Measurements from ENCODE around the gene CDC42. TPM values are rescaled to one million over a fixed set of nuclear protein-coding genes. Genes with fewer than 3 reads are reported as not detected.
"Not testable (repeated sequence)": the region's sequence is repeated elsewhere in the genome, so short reads cannot be mapped to it uniquely, and the experiment has no call there.

Gene CDC42
- total RNA-seq, 2 experiments from 2014 or later, result 254 to 340 TPM

DNA sequence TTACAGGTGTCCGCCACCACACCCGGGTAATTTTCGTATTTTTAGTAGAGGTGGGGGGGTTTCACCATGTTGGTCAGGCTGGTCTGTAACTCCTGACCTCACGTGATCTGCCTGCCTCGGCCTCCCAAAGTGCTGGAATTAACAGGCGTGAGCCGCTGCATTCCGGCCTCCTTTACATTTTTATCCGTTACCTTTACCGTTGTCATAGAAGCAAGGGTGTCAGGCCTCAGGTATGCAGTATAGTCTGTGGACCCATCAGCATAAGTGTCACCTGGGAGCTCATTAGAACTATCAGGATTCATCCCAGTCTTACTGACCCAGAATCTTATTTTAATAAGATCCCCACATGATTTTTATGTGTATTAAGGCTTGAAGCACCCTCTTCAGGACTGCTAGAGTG is 5.4 kb downstream of the CDC42 start:
- Mint-ChIP-seq H3K36me3 (peaks cover 47% of the 10 kb centered on the region), H3K9me3 (ENCODE audit: low read depth) (no peaks in the 10 kb centered on the region)
- CTCF ChIA-PET, result no interaction called here

DNA sequence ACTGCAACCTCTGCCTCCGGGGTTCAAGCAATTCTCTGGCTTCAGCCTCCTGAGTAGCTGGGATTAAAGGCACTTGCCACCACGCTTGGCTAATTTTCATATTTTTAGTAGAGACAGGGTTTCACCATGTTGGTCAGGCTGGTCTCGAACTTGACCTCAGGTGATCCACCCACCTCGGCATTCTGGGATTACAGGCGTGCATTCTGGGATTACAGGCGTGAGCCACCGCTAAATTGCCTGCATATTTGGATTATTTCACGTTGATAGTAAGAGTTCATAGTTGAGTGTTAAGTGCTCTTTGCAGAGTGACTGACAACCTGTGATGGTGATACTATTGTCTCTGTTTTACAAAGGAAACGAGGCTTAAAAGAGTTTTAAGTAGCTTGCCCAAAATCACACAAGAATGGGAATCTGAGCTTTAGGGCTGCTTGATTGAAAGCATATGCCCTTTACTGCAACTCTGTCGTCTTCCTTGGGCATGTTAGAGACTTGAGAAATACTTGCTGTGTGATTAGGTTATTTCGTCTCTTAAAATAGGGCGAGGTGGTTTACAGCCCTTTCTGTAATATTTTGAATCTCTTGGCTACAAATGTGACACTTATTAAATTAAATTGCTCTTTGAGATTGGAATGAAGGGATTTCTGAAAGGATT is 12.4 kb downstream of the CDC42 start:
- no peak for DNase-seq
- CTCF ChIA-PET, result no interaction called here
- Mint-ChIP-seq H3K9me3 (ENCODE audit: low read depth) (no peaks in the 10 kb centered on the region), H3K36me3 (peaks cover 60% of the 10 kb centered on the region), H3K4me1 (peaks cover 68% of the 10 kb centered on the region), H3K27me3 (no peaks in the 10 kb centered on the region), H3K27ac (no peak overlapping the region), H3K4me3 (no peak overlapping the region)
- ATAC-seq, result no peak

More for the DNA sequence above, 5.4 kb downstream of the CDC42 start:
- ATAC-seq, result no peak
- H3K4me1 Mint-ChIP-seq, result peaks cover 69% of the 10 kb centered on the region
- H3K27ac Mint-ChIP-seq, result no peak overlapping the region
- H3K4me3 Mint-ChIP-seq, result no peak overlapping the region
- DNase-seq, result no peak
- H3K27me3 Mint-ChIP-seq, result no peaks in the 10 kb centered on the region

DNA sequence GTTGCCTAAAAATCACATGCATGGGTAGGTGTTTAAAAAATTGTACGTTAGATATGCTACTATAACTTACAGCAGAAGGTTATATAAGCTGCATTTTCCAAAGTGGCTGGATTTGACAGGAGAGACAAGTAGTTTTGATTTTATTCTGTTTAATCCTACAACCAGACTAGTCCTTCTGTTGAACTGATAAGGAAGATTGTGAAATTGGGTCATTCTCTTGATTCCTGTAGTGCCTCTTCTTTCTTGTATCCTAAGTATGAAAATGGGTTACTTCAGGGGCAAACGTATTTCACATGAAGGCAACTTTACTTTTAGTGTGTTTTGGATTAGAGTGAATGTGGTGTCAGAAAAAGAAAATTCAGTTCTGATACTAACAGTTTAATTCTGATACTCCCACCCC is 19.0 kb downstream of the CDC42 start:
- ATAC-seq (no peak), DNase-seq (no peak)
- no peaks in the 10 kb centered on the region for H3K9me3 Mint-ChIP-seq (ENCODE audit: low read depth)
- peaks cover 54% of the 10 kb centered on the region for H3K36me3 Mint-ChIP-seq
- H3K27me3 Mint-ChIP-seq, result no peaks in the 10 kb centered on the region
- CTCF ChIA-PET, result interaction anchor here (1.0 to 1.3 kb wide), 2 partner anchors 13 to 34 kb away, joined by 3 read pairs; no protein-coding TSS in a partner anchor
- H3K4me3 Mint-ChIP-seq, result no peak overlapping the region
- H3K27ac Mint-ChIP-seq, result no peak overlapping the region
- peaks cover 70% of the 10 kb centered on the region for H3K4me1 Mint-ChIP-seq

DNA sequence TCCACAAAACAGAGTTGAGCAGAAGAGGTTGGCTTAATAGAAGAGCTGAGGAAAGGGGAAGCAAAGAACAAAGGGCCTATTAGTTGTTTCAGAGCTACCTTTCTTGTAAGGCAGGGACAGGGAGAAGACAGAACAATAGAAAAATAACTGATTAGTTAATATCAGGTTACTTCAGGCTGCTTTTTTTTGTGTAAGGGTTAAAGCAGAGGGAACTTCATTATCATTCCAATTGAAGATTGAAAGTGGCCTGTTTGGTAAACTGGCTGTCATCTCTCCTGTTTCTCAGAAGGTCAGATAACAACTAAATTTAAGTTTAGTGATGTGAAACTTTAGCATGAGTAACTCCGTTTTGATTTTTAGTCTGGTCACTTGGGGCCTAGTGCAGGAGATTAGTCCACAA is 22.3 kb downstream of the CDC42 start:
- no peaks in the 10 kb centered on the region for H3K9me3 Mint-ChIP-seq (ENCODE audit: low read depth)
- no peak overlapping the region for H3K4me3 Mint-ChIP-seq
- H3K27me3 Mint-ChIP-seq, result no peaks in the 10 kb centered on the region
- ATAC-seq, result no peak
- H3K27ac Mint-ChIP-seq, result peak overlapping the region; percentile 30
- H3K4me1 Mint-ChIP-seq, result peaks cover 71% of the 10 kb centered on the region
- peaks cover 51% of the 10 kb centered on the region for H3K36me3 Mint-ChIP-seq
- DNase-seq, result no peak
- CTCF ChIA-PET, result interaction anchor here (0.9 kb wide), 1 partner anchor 9 kb away, joined by 3 read pairs; no protein-coding TSS in a partner anchor

DNA sequence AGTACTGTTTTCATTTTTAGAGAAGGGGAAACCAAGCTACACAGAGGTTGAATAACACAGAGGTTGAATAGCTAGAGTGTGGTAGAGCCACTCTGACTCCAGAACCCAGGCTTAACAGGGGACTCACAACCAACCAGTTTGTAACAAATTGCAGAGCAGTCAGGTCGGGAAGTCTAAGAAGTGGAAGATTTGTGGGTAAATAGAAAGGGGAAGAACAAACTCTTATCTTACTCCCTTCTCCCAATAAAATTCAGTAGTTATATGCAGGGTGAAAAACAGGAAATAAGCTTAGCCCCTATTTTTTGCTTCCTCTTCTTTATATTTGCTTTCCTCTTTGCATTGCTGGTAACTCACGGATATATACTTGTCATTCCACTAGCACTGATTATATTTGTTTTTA is 23.2 kb downstream of the CDC42 start:
- CTCF ChIA-PET, result interaction anchor here (0.6 kb wide), 1 partner anchor 39 kb away, joined by 3 read pairs; no protein-coding TSS in a partner anchor
- H3K27me3 Mint-ChIP-seq, result no peaks in the 10 kb centered on the region
- H3K4me3 Mint-ChIP-seq, result no peak overlapping the region
- peaks cover 72% of the 10 kb centered on the region for H3K4me1 Mint-ChIP-seq
- H3K27ac Mint-ChIP-seq, result peak overlapping the region; percentile 52
- no peaks in the 10 kb centered on the region for H3K9me3 Mint-ChIP-seq (ENCODE audit: low read depth)
- DNase-seq (no peak), ATAC-seq (no peak)
- H3K36me3 Mint-ChIP-seq, result peaks cover 48% of the 10 kb centered on the region

DNA sequence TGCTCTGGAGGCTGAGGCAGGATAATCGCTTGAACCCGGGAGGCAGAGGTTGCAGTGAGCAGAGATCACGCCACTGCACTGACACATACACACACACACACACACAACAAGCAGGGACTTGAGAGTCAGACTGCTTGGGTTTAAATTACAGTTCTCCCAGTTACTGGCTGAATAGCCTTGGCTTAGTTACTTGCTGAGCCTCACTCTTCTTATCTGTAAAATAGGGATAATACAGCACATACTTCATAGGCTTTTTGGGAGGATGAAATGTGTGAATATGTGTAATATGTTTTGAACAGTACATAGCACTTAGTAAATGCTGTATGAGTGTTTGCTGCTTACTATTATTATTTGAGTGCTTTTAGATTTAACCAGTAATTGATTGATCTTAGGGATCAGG is 23.8 kb downstream of the CDC42 start:
- Mint-ChIP-seq H3K4me3 (no peak overlapping the region), H3K27ac (peak overlapping the region; percentile 35), H3K4me1 (peaks cover 73% of the 10 kb centered on the region), H3K9me3 (ENCODE audit: low read depth) (no peaks in the 10 kb centered on the region), H3K27me3 (no peaks in the 10 kb centered on the region), H3K36me3 (peaks cover 49% of the 10 kb centered on the region)
- DNase-seq (no peak), ATAC-seq (no peak)
- CTCF ChIA-PET, result no interaction called here

DNA sequence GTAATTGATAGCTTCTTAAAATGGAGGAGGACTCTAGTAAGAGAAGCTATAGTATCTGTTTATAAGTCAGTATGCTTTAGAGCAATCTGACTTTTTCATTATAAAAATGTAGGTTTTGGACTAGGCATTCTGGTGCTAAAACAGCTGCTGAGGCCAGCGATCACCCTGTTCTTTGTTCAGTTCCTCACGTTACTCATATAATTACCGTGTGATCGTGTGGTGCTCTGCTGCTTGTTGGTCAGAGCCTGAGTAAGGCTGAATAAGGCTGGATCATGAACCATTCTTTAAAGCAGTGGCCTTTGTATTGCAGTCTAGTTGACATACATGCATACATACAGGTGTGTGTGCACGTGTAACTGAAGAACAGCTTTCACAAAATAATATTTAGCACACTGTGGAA is 25.2 kb downstream of the CDC42 start:
- no peak for ATAC-seq
- Mint-ChIP-seq H3K4me1 (peaks cover 71% of the 10 kb centered on the region), H3K4me3 (no peak overlapping the region), H3K9me3 (ENCODE audit: low read depth) (no peaks in the 10 kb centered on the region), H3K27me3 (no peaks in the 10 kb centered on the region), H3K36me3 (peaks cover 49% of the 10 kb centered on the region), H3K27ac (peak overlapping the region; percentile 14)
- CTCF ChIA-PET, result no interaction called here
- no peak for DNase-seq

DNA sequence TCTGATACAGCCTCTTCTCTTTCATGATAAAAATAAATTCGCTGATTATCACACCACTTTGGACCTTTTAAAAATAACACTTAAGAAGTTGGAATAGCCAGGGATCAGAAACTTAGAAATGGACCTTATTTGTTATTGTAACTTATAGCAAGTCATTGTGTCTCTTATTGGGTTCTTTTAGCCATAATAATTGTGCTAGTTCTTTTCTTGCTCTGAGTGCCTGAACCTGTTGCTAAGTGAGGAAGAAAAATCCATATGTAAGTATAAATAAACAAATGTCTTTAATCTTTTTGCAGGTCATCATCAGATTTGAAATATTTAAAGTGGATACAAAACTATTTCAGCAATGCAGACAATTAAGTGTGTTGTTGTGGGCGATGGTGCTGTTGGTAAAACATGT is 25.6 kb downstream of the CDC42 start:
- CTCF ChIA-PET, result no interaction called here
- Mint-ChIP-seq H3K27ac (peak overlapping the region; percentile 14), H3K4me3 (no peak overlapping the region), H3K9me3 (ENCODE audit: low read depth) (no peaks in the 10 kb centered on the region), H3K4me1 (peaks cover 68% of the 10 kb centered on the region), H3K36me3 (peaks cover 47% of the 10 kb centered on the region), H3K27me3 (no peaks in the 10 kb centered on the region)
- DNase-seq (no peak), ATAC-seq (no peak)

DNA sequence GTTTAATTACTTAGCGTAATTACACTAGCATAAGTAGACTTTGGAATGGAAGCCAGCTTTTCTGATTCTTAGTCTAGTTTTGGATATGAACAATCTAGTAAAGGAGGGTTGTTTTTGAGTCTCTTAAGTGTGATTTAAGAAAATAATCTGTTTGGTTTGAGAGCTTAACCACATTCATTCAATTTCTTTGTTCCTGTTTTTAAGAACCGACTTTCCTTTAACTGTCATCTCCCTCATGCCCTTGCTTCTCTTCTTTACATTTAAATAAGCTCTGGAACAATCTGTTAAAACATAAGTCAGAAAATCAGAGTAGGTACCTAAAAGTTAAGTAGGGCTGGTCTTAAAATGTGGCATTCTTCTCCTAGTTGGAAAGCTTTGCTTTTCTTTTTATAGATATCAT is 27.7 kb downstream of the CDC42 start:
- no peaks in the 10 kb centered on the region for H3K27me3 Mint-ChIP-seq
- no peak overlapping the region for H3K27ac Mint-ChIP-seq
- no peaks in the 10 kb centered on the region for H3K9me3 Mint-ChIP-seq (ENCODE audit: low read depth)
- CTCF ChIA-PET, result no interaction called here
- peaks cover 66% of the 10 kb centered on the region for H3K4me1 Mint-ChIP-seq
- DNase-seq, result no peak
- ATAC-seq, result no peak
- peaks cover 55% of the 10 kb centered on the region for H3K36me3 Mint-ChIP-seq
- H3K4me3 Mint-ChIP-seq, result no peak overlapping the region

DNA sequence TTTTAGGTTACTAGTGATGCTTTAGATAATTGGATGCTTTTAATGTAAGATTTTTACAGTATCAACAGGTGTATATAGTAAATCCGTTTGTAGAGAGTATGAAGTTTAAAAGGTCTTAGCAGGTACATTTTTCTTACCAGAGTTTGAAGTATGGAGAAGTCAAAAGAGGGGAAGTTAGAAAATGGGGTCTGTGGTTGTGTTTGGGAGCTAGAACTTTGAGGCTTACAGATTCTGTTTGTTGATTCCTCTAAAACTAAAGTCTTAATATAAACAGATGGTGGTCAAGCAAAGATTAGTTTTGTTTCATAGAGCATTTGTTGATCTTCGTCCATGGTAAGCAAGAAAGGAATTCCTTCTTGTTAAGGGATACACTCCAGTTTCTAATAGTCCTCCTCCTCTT is 35.8 kb downstream of the CDC42 start:
- CTCF ChIA-PET, result no interaction called here
- Mint-ChIP-seq H3K36me3 (peaks cover 68% of the 10 kb centered on the region), H3K27ac (peak overlapping the region; percentile 84), H3K9me3 (ENCODE audit: low read depth) (no peaks in the 10 kb centered on the region), H3K27me3 (no peaks in the 10 kb centered on the region), H3K4me1 (peaks cover 83% of the 10 kb centered on the region), H3K4me3 (peak overlapping the region; percentile 10)
- DNase-seq, result no peak
- no peak for ATAC-seq

DNA sequence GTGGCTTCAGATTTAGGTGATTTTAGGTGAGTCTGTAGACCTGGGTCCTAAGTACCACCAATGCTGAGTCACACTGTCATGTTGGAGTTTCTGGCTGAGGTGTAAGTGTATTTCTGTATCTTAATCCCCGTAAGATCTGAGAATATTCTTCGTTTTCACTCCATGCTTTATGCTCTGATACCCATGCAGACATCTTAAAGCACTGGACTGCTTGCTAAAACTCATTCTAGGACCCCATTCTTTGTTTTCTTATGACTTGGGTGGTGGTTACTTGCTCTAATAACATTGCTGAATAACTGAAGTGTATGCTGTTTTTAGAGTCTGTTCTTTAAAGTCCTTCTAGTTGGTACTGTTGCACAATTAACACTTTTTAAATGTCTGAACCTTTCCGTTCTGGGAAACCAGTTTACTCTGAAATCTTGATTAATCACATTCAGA is 36.6 kb downstream of the CDC42 start:
- no peaks in the 10 kb centered on the region for H3K27me3 Mint-ChIP-seq
- peak overlapping the region; percentile 84 for H3K27ac Mint-ChIP-seq
- H3K4me1 Mint-ChIP-seq, result peaks cover 81% of the 10 kb centered on the region
- ATAC-seq (peak; percentile 32), DNase-seq (no peak)
- peak overlapping the region; percentile 68 for H3K4me3 Mint-ChIP-seq
- no peaks in the 10 kb centered on the region for H3K9me3 Mint-ChIP-seq (ENCODE audit: low read depth)
- CTCF ChIA-PET, result interaction anchor here (1.4 kb wide), 1 partner anchor 66 kb away, joined by 3 read pairs; no protein-coding TSS in a partner anchor
- peaks cover 69% of the 10 kb centered on the region for H3K36me3 Mint-ChIP-seq

DNA sequence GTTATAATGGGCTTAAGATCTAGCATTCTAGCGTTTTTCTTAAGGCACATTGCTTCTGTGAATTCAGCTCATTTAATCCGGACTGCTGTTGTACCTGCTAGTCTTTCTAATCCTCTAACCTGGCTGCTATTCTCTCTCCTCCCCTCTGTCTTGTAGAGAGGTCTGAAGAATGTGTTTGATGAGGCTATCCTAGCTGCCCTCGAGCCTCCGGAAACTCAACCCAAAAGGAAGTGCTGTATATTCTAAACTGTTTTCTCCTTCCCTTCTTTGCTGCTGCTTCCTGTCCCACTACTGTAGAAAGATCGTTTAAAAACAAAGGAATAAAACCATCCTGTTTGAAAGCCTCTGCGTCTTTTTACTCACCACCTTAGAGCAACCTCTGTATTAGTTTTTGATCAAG is 37.3 kb downstream of the CDC42 start:
- Mint-ChIP-seq H3K9me3 (ENCODE audit: low read depth) (no peaks in the 10 kb centered on the region), H3K36me3 (peaks cover 67% of the 10 kb centered on the region), H3K4me3 (peak overlapping the region; percentile 68), H3K27me3 (no peaks in the 10 kb centered on the region), H3K27ac (peak overlapping the region; percentile 84), H3K4me1 (peaks cover 80% of the 10 kb centered on the region)
- peak; percentile 54 for ATAC-seq
- no peak for DNase-seq
- CTCF ChIA-PET, result interaction anchor here (0.9 to 1.5 kb wide), 3 partner anchors 16 to 67 kb away, joined by 3 to 7 read pairs (median 3); no protein-coding TSS in a partner anchor

DNA sequence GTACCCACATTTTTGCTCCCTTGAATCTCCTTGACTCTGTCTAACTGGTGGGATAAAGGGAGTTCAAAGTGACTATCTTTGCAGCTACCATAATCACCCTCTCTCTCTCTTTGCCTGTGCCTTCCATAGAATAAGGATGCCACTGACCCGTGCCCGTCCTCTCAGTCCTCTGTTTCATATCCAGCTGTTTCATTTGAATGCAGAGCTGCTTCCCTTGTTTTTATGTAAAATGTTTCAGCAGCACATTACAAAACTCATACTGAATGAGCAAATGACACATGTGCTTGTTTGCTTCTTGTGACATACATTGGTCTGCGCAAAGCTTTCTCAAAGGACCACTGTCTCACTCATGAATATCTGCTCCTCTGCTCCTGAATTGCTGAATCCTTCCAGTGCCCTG is 38.4 kb downstream of the CDC42 start:
- H3K36me3 Mint-ChIP-seq, result peaks cover 68% of the 10 kb centered on the region
- H3K4me1 Mint-ChIP-seq, result peaks cover 77% of the 10 kb centered on the region
- DNase-seq (no peak), ATAC-seq (no peak)
- H3K27me3 Mint-ChIP-seq, result no peaks in the 10 kb centered on the region
- CTCF ChIA-PET, result interaction anchor here (0.5 to 1.5 kb wide), 3 partner anchors 15 to 111 kb away, joined by 3 to 7 read pairs (median 6); no protein-coding TSS in a partner anchor
- H3K4me3 Mint-ChIP-seq, result peak overlapping the region; percentile 15
- peak overlapping the region; percentile 70 for H3K27ac Mint-ChIP-seq
- no peaks in the 10 kb centered on the region for H3K9me3 Mint-ChIP-seq (ENCODE audit: low read depth)

DNA sequence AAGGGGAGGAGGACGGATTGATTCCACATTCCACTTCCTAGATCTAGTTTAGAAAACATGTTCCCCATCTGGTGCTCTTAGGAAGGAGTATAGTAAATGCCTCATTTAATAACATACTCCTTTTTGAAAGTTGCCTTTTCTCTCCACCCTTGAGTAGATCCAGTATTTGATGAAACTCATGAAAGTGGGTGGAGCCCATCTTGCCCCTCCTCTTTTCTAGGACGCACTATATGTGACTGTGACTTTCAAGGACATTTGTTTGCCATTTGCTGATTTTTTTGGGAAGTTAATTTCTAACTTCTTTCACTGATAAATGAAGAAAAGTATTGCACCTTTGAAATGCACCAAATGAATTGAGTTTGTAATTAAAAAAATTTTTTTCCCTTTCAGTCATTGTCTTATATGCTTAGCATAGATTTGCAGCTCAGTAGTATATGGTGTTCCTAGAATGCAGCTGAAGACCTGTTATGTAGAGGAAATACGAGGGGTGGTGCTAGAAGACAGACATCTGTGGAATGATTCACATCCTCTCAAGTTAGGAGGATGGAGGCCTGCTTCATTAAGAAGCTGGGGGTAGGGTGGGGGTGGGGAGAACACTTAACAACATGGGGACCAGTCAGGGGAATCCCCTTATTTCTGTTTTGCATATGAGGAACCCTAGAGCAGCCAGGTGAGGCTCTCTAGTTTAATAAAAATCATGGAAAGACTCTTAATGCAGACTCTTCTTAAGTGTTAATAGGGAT is 39.7 kb downstream of the CDC42 start:
- not testable (repeated sequence) for H3K9me3 Mint-ChIP-seq (ENCODE audit: low read depth); H3K4me3 Mint-ChIP-seq; H3K27me3 Mint-ChIP-seq
- peaks cover 69% of the 10 kb centered on the region for H3K4me1 Mint-ChIP-seq
- CTCF ChIA-PET, result interaction anchor here (0.7 to 2.3 kb wide), 4 partner anchors 9 to 68 kb away, joined by 3 to 17 read pairs (median 5); no protein-coding TSS in a partner anchor
- H3K27ac Mint-ChIP-seq, result peak overlapping the region; percentile 58
- DNase-seq (peak; percentile 68), ATAC-seq (peak; percentile 85)
- H3K36me3 Mint-ChIP-seq, result peaks cover 66% of the 10 kb centered on the region

Measured in activated CD8-positive, alpha-beta memory T cell treated with anti-CD3 and anti-CD28 coated beads, Interleukin-2, amount 10 ng/mL, durations not matched to agents 7 days and 5 days (primary cell).